ENCODE data around the gene REEP3.

REEP3 gene

GRCh38 chr10:63515002-63515763 lies 6.0 kb upstream of the REEP3 start:
- DNase-seq: no peak

GRCh38 chr10:63516207-63516606 lies 5.0 kb upstream of the REEP3 start:
- DNase-seq: no peak

- no peak for DNase-seq
Observed at GRCh38 chr10:63518690-63519288, 2.4 kb upstream of the REEP3 start.

- DNase-seq: peak; percentile 29
Observed at GRCh38 chr10:63521416-63522276, 445 bp downstream of the REEP3 start.

GRCh38 chr10:63522277-63522687 lies 1.1 kb downstream of the REEP3 start:
- no peak for DNase-seq

- DNase-seq: no peak
Observed at GRCh38 chr10:63522995-63523394, 1.8 kb downstream of the REEP3 start.

GRCh38 chr10:63525021-63525420 lies 3.8 kb downstream of the REEP3 start:
- DNase-seq: no peak

GRCh38 chr10:63527401-63527800 lies 6.2 kb downstream of the REEP3 start:
- DNase-seq: no peak

- DNase-seq: no peak
Observed at GRCh38 chr10:63528084-63528744, 7.0 kb downstream of the REEP3 start.

- no peak for DNase-seq
Observed at GRCh38 chr10:63530409-63530808, 9.2 kb downstream of the REEP3 start.

GRCh38 chr10:63534723-63535122 lies 13.5 kb downstream of the REEP3 start:
- DNase-seq: no peak

GRCh38 chr10:63536698-63537097 lies 15.5 kb downstream of the REEP3 start:
- DNase-seq: no peak

- DNase-seq: no peak
Observed at GRCh38 chr10:63537536-63537935, 16.3 kb downstream of the REEP3 start.

- no peak for DNase-seq
Observed at GRCh38 chr10:63539377-63539776, 18.2 kb downstream of the REEP3 start.

- no peak for DNase-seq
Observed at GRCh38 chr10:63539994-63540393, 18.8 kb downstream of the REEP3 start.

- DNase-seq: no peak
Observed at GRCh38 chr10:63542835-63543575, 21.8 kb downstream of the REEP3 start.

- no peak for DNase-seq
Observed at GRCh38 chr10:63543576-63543962, 22.4 kb downstream of the REEP3 start.

- no peak for DNase-seq
Observed at GRCh38 chr10:63544418-63544817, 23.2 kb downstream of the REEP3 start.

GRCh38 chr10:63547628-63548360 lies 26.6 kb downstream of the REEP3 start:
- no peak for DNase-seq

GRCh38 chr10:63548860-63549259 lies 27.7 kb downstream of the REEP3 start:
- DNase-seq: no peak

GRCh38 chr10:63549810-63550209 lies 28.6 kb downstream of the REEP3 start:
- DNase-seq: no peak

GRCh38 chr10:63553031-63553430 lies 31.8 kb downstream of the REEP3 start:
- no peak for DNase-seq
